Measurements from ENCODE around the gene CD200. TPM values are rescaled to one million over a fixed set of nuclear protein-coding genes. Genes with fewer than 3 reads are reported as not detected.

Gene CD200
- total RNA-seq, 6 donors from 2014 or later = 2.4 to 9.9 (median 4.5) TPM

- TF ChIP-seq, protein P1, sequence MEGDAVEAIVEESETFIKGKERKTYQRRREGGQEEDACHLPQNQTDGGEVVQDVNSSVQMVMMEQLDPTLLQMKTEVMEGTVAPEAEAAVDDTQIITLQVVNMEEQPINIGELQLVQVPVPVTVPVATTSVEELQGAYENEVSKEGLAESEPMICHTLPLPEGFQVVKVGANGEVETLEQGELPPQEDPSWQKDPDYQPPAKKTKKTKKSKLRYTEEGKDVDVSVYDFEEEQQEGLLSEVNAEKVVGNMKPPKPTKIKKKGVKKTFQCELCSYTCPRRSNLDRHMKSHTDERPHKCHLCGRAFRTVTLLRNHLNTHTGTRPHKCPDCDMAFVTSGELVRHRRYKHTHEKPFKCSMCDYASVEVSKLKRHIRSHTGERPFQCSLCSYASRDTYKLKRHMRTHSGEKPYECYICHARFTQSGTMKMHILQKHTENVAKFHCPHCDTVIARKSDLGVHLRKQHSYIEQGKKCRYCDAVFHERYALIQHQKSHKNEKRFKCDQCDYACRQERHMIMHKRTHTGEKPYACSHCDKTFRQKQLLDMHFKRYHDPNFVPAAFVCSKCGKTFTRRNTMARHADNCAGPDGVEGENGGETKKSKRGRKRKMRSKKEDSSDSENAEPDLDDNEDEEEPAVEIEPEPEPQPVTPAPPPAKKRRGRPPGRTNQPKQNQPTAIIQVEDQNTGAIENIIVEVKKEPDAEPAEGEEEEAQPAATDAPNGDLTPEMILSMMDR (IDR thresholded peaks at IDR 0.05) = no peak
- no peak for TF ChIP-seq EP300 (IDR thresholded peaks at IDR 0.05)
- TF ChIP-seq POLR2A (IDR thresholded peaks at IDR 0.05) = no peak
- TF ChIP-seq POLR2AphosphoS5 (IDR thresholded peaks at IDR 0.05) = no peak
- Histone ChIP-seq H3K9me3 (no peaks in the 10 kb centered on the region), H3K27ac (no peak overlapping the region), H3K27me3 (no peaks in the 10 kb centered on the region), H3K36me3 (peaks cover 0 to 3% (median 0%) of the 10 kb centered on the region in 4 donors), H3K4me1 (no peaks in the 10 kb centered on the region), H3K4me3 (no peak overlapping the region)
- DNase-seq (no peak), ATAC-seq (ENCODE audit: low FRiP score in 2 of 2) (no peak)
- WGBS, 2 donors = 89 to 96% methylated on average over 1 of the region's 1 CpG
Observed at GRCh38 chr3:112348943-112349342, 16.0 kb downstream of the CD200 start.

- no peak overlapping the region for H3K4me3 ChIP-seq
- H3K4me1 ChIP-seq = no peaks in the 10 kb centered on the region
- no peak overlapping the region for H3K27ac ChIP-seq
- DNase-seq (no peak), ATAC-seq (ENCODE audit: low FRiP score in 2 of 2) (no peak)
- H3K27me3 ChIP-seq = no peaks in the 10 kb centered on the region
- no peaks in the 10 kb centered on the region for H3K9me3 ChIP-seq
- peaks cover 0 to 3% (median 0%) of the 10 kb centered on the region in 4 donors for H3K36me3 ChIP-seq
- 83 to 96% methylated on average over 6 of the region's 6 CpGs for WGBS, 2 donors
- no peak for TF ChIP-seq POLR2AphosphoS5 (IDR thresholded peaks at IDR 0.05)
- no peak for TF ChIP-seq EP300 (IDR thresholded peaks at IDR 0.05)
- no peak for TF ChIP-seq POLR2A (IDR thresholded peaks at IDR 0.05)
- TF ChIP-seq, protein P1 (IDR thresholded peaks at IDR 0.05) = no peak
Observed at GRCh38 chr3:112349557-112349956, 16.6 kb downstream of the CD200 start.

- TF ChIP-seq EP300 (IDR thresholded peaks at IDR 0.05) = no peak
- no peak for TF ChIP-seq POLR2A (IDR thresholded peaks at IDR 0.05)
- no peak for TF ChIP-seq POLR2AphosphoS5 (IDR thresholded peaks at IDR 0.05)
- TF ChIP-seq, protein P1 (IDR thresholded peaks at IDR 0.05) = no peak
- H3K27ac ChIP-seq = peak overlapping the region in 2 of 4 donors; percentile 14 to 39
- no peaks in the 10 kb centered on the region for H3K27me3 ChIP-seq
- no peak overlapping the region for H3K4me3 ChIP-seq
- peaks cover 0 to 3% (median 0%) of the 10 kb centered on the region in 4 donors for H3K36me3 ChIP-seq
- DNase-seq = no peak
- H3K9me3 ChIP-seq = no peaks in the 10 kb centered on the region
- no peaks in the 10 kb centered on the region for H3K4me1 ChIP-seq
- ATAC-seq (ENCODE audit: low FRiP score in 2 of 2) = no peak
- 70% methylated on average over 2 of the region's 2 CpGs for WGBS, 2 donors
Observed at GRCh38 chr3:112350018-112350810, 17.3 kb downstream of the CD200 start.

DNA sequence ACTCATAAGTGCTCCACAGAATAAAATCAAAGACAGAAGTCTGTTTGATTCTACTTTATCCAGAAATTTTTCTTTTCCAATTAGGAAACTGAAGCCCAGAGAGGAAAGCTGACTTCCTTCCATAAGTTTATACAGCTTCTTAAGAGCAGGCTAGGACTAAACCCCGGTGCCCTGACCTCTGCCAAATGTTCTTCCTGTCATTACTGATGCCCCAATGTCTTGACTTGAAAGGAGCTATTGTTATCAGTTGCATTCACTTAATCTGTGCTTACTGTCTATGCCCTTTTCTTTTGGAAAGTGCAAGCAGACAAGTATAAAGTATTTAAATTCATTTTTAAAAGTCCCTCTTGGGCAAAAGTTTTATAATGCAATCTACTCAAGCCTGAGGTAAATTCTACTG lies 18.1 kb downstream of the CD200 start:
- TF ChIP-seq POLR2A (IDR thresholded peaks at IDR 0.05) (no peak), POLR2AphosphoS5 (IDR thresholded peaks at IDR 0.05) (no peak), EP300 (IDR thresholded peaks at IDR 0.05) (no peak)
- TF ChIP-seq, protein P1 (IDR thresholded peaks at IDR 0.05) = no peak
- H3K27me3 ChIP-seq = no peaks in the 10 kb centered on the region
- ATAC-seq (ENCODE audit: low FRiP score in 2 of 2) = no peak
- peak overlapping the region in 2 of 4 donors; percentile 14 to 39 for H3K27ac ChIP-seq
- no peaks in the 10 kb centered on the region for H3K4me1 ChIP-seq
- no peak overlapping the region for H3K4me3 ChIP-seq
- 45 to 53% methylated on average over 1 of the region's 1 CpG for WGBS, 2 donors
- H3K9me3 ChIP-seq = no peaks in the 10 kb centered on the region
- DNase-seq = no peak
- no peaks in the 10 kb centered on the region for H3K36me3 ChIP-seq

- ATAC-seq (ENCODE audit: low FRiP score in 2 of 2) = no peak
- no peak overlapping the region for H3K27ac ChIP-seq
- DNase-seq = no peak
- H3K36me3 ChIP-seq = no peaks in the 10 kb centered on the region
- no peaks in the 10 kb centered on the region for H3K27me3 ChIP-seq
- TF ChIP-seq EP300 (IDR thresholded peaks at IDR 0.05) (no peak), POLR2A (IDR thresholded peaks at IDR 0.05) (no peak)
- H3K4me1 ChIP-seq = no peaks in the 10 kb centered on the region
- 73 to 90% methylated on average over 2 of the region's 2 CpGs for WGBS, 2 donors
- no peaks in the 10 kb centered on the region for H3K9me3 ChIP-seq
- no peak overlapping the region for H3K4me3 ChIP-seq
Observed at GRCh38 chr3:112351823-112352222, 18.9 kb downstream of the CD200 start.
